Measurements from ENCODE around the gene ADAMTSL3.

DNA sequence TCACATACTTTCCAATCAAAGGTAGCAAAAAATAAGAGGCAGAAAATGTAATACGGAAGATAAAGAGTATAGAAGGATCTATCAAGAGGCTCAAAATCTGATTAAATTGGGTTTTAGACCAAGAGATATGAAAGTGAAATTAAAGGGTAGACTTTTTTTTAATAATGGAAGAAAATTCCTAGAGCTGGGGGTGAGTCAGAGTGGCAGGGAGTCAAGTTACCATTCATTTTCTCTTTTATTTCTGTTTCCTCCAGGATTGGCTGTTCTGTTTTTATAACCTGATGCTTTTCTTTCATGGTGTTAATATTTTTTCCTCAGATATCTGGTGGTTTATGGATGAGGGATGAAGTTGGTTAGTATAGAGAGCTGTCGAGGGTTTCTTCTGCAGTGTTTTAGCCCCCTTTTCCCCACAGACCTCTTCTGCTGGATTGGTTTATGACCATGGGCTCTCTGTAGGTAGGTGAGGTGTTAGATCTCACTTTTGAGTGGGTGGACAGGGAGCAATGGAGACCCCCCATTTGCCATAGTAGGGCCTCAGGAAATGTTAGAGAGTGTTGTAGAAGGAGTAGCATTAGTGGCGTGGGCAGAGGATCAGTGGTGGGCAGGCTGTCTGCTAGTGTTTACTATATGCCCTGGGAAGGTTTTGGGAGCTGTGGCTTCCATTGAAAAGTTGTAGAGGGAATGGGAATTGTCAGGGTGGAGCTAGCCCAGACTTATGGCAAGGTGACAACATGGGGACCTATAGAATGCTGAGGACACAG is 380.1 kb downstream of the ADAMTSL3 start:
- no peak for TF ChIP-seq CTCF (IDR thresholded peaks at IDR 0.05; ENCODE audit: insufficient read depth, low read length, poor library complexity, severe bottlenecking)
- TF ChIP-seq EZH2phosphoT487 (conservative IDR thresholded peaks at IDR 0.05; ENCODE audit: low read length) = no peak

Measured in SU-DHL-6 (cell line).